Measurements from ENCODE around the gene RNASE13. TPM values are rescaled to one million over a fixed set of nuclear protein-coding genes. Genes with fewer than 3 reads are reported as not detected.

The RNASE13 gene
- total and polyA plus RNA-seq, 2 experiments from 2014 or later: not detected

- no peak for TF ChIP-seq CTCF (conservative IDR thresholded peaks at IDR 0.05; ENCODE audit: low read depth in 2 of 2)
- no peak for TF ChIP-seq EZH2phosphoT487 (IDR thresholded peaks at IDR 0.05; ENCODE audit: unreplicated experiment)
- no peak for TF ChIP-seq EZH2 (IDR thresholded peaks at IDR 0.05; ENCODE audit: low read depth, unreplicated experiment)
- TF ChIP-seq STAT1 (IDR thresholded peaks at IDR 0.05; ENCODE audit: unreplicated experiment): no peak
- no peak for TF ChIP-seq POLR2AphosphoS5 (IDR thresholded peaks at IDR 0.05; ENCODE audit: low read depth)
- TF ChIP-seq ETS1 (IDR thresholded peaks at IDR 0.05): no peak
- TF ChIP-seq NANOG (IDR thresholded peaks at IDR 0.05; ENCODE audit: borderline replicate concordance): no peak
Measured at GRCh38 chr14:21073921-21074320, 39.3 kb upstream of the RNASE13 start (continued).

GRCh38 chr14:21072781-21073339 lies 38.3 kb upstream of the RNASE13 start:
- peaks cover 12% of the 10 kb centered on the region; the same call in 1 of the 2 replicates for H3K36me3 ChIP-seq (ENCODE audit: insufficient read depth)
- Mint-ChIP-seq H3K4me3 (peak overlapping the region; percentile 97), H3K36me3 (ENCODE audit: low read depth) (peaks cover 53% of the 10 kb centered on the region), H3K9me3 (no peaks in the 10 kb centered on the region; the same call in 1 of the 3 replicates), H3K27ac (no peak overlapping the region), H3K27me3 (ENCODE audit: insufficient read depth, low read depth, poor library complexity) (peaks cover 20% of the 10 kb centered on the region), H3K4me1 (peaks cover 27% of the 10 kb centered on the region)
- H3K4me3 ChIP-seq: no peak overlapping the region
- H2AFZ ChIP-seq: no peak overlapping the region
- no peak overlapping the region for H3K27ac ChIP-seq (ENCODE audit: low read depth)
- peaks cover 13% of the 10 kb centered on the region for H3K4me1 ChIP-seq (ENCODE audit: insufficient read depth)
- ATAC-seq (no peak), DNase-seq (ENCODE audit: low spot score) (no peak)
- H3F3A ChIP-seq (replicated peaks; ENCODE audit: low read depth): peaks cover 17% of the 10 kb centered on the region
- H3K79me2 ChIP-seq (replicated peaks; ENCODE audit: insufficient read depth): peaks cover 6% of the 10 kb centered on the region
- peaks cover 13% of the 10 kb centered on the region for H3K27me3 ChIP-seq (ENCODE audit: insufficient read depth)
- peak overlapping the region; percentile 98; the same call in 1 of the 2 replicates for H3K4me2 ChIP-seq
- H3K9me2 ChIP-seq (ENCODE audit: insufficient read depth): no peaks in the 10 kb centered on the region
- peaks cover 3% of the 10 kb centered on the region; the same call in 1 of the 2 replicates for H4K20me1 ChIP-seq (replicated peaks; ENCODE audit: insufficient read depth)
- TF ChIP-seq ZNF114 (CRISPR knock-in tag; IDR thresholded peaks at IDR 0.05) (no peak), ZNF462 (CRISPR knock-in tag; IDR thresholded peaks at IDR 0.05) (no peak), REST (IDR thresholded peaks at IDR 0.05; ENCODE audit: unreplicated experiment) (no peak), EZH2 (IDR thresholded peaks at IDR 0.05; ENCODE audit: low read depth, unreplicated experiment) (no peak), ETS1 (IDR thresholded peaks at IDR 0.05) (no peak), EZH2phosphoT487 (IDR thresholded peaks at IDR 0.05; ENCODE audit: unreplicated experiment) (no peak)
